Activated B cell treated with CpG ODN at 0.5 μM for 24 hours (primary cell): ENCODE data around the gene LRRC42. TPM values are rescaled to one million over a fixed set of nuclear protein-coding genes. Genes with fewer than 3 reads are reported as not detected.
A peak's percentile ranks its signal among the peaks of the same experiment; 100 is the strongest.

Source experiments
- ATAC-seq: fragments of 200-7000 bp; cut with Tn5 transposase; one replicate; pipeline ENCODE4 v1.10.0; 2021; ENCODE audit warnings: low read depth, mild to moderate bottlenecking, moderate library complexity
- CTCF ChIA-PET: fragments of 350-600 bp; sonication (Branson Sonifier 250); formaldehyde crosslinking; loops from one replicate; lab custom pipeline; 2021; ENCODE audit warnings: antibody characterized with exemption; lab: Charles Lee
- POLR2A ChIA-PET: fragments of 350-600 bp; sonication (Branson Sonifier 250); formaldehyde crosslinking; loops from one replicate; lab custom pipeline; 2021; ENCODE audit warnings: antibody characterized with exemption; lab: Charles Lee
- DNase-seq: peaks from one replicate; pipeline ENCODE4 v3.0.0; 2022
- H3K27ac Mint-ChIP-seq: one replicate; pipeline ENCODE4 v1.8.0; 2020; ENCODE audit warnings: mixed read lengths
- H3K27me3 Mint-ChIP-seq: one replicate; pipeline ENCODE4 v1.8.0; 2021; ENCODE audit warnings: mixed read lengths
- H3K36me3 Mint-ChIP-seq: one replicate; pipeline ENCODE4 v1.8.0; 2021; ENCODE audit warnings: low read depth, mixed read lengths
- H3K4me1 Mint-ChIP-seq: one replicate; pipeline ENCODE4 v1.8.0; 2021; ENCODE audit warnings: mixed read lengths
- H3K4me3 Mint-ChIP-seq: one replicate; pipeline ENCODE4 v1.8.0; 2020; ENCODE audit warnings: mild to moderate bottlenecking, mixed read lengths
- H3K9me3 Mint-ChIP-seq: one replicate; pipeline ENCODE4 v1.8.0; 2020; ENCODE audit warnings: mixed read lengths
- intact Hi-C: fragments of 100-400 bp; cut with micrococcal nuclease; formaldehyde crosslinking; loops from one replicate; pipeline ENCODE4 v1.15.1; 2024
- total RNA-seq: library from RNA; stranded (reverse); gene quantifications from 2 replicates; pipeline ENCODE4 v1.2.3, GENCODE V29; 2022
- TF ChIP-seq, protein P1 (sequence below): fragments of 200-600 bp; IDR thresholded peaks from one replicate; pipeline ENCODE4 v1.8.0; 2022; ENCODE audit warnings: antibody characterized with exemption, mild to moderate bottlenecking

Gene LRRC42
- total RNA-seq, 1 donor from 2014 or later: 13.8 TPM

DNA sequence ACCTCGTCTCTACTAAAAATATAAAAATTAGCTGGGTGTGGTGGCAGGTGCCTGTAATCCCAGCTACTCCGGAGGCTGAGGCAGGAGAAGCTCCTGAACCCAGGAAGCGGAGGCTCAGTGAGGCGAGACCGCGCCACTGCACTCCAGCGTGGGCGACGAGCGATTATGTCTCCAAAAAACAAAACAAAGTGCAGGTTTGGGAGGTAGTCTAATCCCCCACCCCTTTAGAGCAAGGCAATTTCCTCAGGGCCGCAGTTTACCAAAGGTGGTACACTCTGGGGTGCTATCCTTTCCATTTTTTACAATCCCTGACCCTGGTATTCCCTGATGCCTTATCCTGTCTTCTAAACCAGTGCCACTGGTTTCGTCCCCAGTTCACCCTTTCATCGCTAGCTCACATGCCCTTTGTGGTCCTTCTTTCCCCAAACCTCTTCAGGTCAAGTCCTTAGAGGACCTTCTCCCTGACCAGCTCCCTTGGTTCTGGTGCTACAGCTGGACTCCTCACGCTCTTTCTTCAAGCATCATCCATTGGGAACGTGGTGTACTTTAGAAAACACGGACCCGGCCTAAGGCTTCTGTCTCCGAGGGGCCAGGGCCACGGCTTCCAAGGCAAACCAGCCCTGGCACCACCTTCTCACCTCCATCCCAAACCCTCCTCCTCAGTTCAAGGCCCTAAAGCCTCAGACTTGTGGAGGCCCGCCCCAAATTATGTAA is 1.5 kb upstream of the LRRC42 start:
- no peak for DNase-seq

DNA sequence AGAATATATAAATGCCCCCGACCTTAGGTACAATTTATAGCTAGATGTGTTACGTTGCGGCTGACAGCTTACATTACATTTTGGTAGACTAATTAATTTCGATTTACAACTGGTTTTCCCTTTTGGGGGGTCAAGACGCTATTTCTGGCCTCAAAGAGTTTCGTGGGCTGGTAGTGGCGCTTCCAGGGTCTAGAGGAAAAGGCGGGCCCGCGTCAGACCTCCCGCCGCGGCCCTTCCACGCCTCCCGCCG is 1.0 kb upstream of the LRRC42 start:
- no peak for ATAC-seq
- peaks cover 9% of the 10 kb centered on the region for H3K36me3 Mint-ChIP-seq
- peak overlapping the region; percentile 92 for H3K27ac Mint-ChIP-seq
- peak overlapping the region; percentile 98 for H3K4me3 Mint-ChIP-seq
- H3K9me3 Mint-ChIP-seq: no peaks in the 10 kb centered on the region
- POLR2A ChIA-PET: interaction anchor here (0.8 to 1.9 kb wide), 18 partner anchors 11 to 820 kb away, joined by 3 to 37 read pairs (median 6); partner anchors contain the start of genes CYB5RL, MRPL37, NDC1 and SSBP3
- no peak for DNase-seq
- H3K4me1 Mint-ChIP-seq: peaks cover 38% of the 10 kb centered on the region
- CTCF ChIA-PET: interaction anchor here (1.1 to 7.6 kb wide), 7 partner anchors 14 to 856 kb away, joined by 3 to 108 read pairs (median 5); partner anchors contain the start of genes TTC22 and YIPF1
- no peaks in the 10 kb centered on the region for H3K27me3 Mint-ChIP-seq
- intact Hi-C loops: loop anchor here (1.0 to 5.0 kb wide), 6 partner anchors 56 to 1888 kb away; partner anchors contain the start of genes BTF3L4, CZIB, LRP8 and SSBP3
- TF ChIP-seq, protein P1, sequence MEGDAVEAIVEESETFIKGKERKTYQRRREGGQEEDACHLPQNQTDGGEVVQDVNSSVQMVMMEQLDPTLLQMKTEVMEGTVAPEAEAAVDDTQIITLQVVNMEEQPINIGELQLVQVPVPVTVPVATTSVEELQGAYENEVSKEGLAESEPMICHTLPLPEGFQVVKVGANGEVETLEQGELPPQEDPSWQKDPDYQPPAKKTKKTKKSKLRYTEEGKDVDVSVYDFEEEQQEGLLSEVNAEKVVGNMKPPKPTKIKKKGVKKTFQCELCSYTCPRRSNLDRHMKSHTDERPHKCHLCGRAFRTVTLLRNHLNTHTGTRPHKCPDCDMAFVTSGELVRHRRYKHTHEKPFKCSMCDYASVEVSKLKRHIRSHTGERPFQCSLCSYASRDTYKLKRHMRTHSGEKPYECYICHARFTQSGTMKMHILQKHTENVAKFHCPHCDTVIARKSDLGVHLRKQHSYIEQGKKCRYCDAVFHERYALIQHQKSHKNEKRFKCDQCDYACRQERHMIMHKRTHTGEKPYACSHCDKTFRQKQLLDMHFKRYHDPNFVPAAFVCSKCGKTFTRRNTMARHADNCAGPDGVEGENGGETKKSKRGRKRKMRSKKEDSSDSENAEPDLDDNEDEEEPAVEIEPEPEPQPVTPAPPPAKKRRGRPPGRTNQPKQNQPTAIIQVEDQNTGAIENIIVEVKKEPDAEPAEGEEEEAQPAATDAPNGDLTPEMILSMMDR: no peak

More for the DNA sequence above, 1.5 kb upstream of the LRRC42 start:
- Mint-ChIP-seq H3K4me1 (peaks cover 39% of the 10 kb centered on the region), H3K27ac (peak overlapping the region; percentile 92), H3K4me3 (peak overlapping the region; percentile 98), H3K9me3 (no peaks in the 10 kb centered on the region), H3K36me3 (peaks cover 9% of the 10 kb centered on the region), H3K27me3 (no peaks in the 10 kb centered on the region)
- intact Hi-C loops: loop anchor here (1.0 to 5.0 kb wide), 6 partner anchors 55 to 1887 kb away; partner anchors contain the start of genes BTF3L4, CZIB, LRP8 and SSBP3
- ATAC-seq: no peak
- ChIA-PET CTCF (interaction anchor here (1.1 to 7.6 kb wide), 6 partner anchors 15 to 857 kb away, joined by 3 to 108 read pairs (median 8); partner anchors contain the start of genes TTC22 and YIPF1), POLR2A (interaction anchor here (1.0 to 1.9 kb wide), 14 partner anchors 12 to 820 kb away, joined by 3 to 37 read pairs (median 6); partner anchors contain the start of genes CYB5RL, MRPL37, NDC1 and SSBP3)
- TF ChIP-seq, protein P1: no peak

DNA sequence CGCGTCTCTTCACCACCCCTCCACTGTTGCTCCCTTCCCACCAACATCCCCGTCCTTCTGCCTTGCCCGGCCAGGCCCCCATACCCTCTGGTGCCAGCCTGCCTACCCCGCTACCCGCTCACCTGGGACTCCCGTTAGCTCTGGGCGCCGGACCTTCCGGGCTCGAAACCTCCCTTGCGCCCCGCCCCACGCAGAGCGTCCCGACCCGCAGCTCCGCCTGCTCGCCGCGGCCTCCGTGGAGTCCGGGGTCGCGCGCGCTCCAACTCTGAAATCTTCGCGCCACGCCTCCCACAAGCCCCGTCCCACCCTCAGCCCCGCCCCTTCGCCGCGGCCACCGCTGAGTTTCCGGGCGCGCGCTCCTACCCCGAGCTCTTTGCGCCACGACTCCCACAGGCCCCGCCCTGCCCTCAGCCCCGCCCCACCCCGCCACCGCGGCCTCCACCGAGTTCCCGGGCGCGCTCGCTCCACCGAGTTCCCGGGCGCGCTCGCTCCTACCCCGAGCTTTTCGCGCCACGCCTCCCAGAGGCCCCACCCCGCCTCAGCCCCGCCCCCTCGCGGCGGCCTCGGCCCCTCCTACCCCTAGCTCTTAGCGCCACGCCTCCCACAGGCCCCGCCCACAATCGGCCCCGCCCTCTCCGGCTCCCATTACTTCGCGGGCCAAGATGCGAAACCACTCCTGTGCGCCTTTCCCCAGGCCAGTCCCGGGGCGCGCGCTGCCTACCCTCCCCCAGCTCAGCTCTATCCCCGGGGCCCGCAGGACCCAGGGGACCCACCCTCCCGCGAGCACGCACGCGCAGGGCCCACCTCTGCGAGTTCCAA is 508 bp upstream of the LRRC42 start, which contains the start of gene IFT25:
IFT25 (minus strand) TSS at position 267 of the 819 bp plus-strand sequence. CDS start 5,617 bp downstream, outside the sequence.
- intact Hi-C loops: loop anchor here (1.0 to 5.0 kb wide), 10 partner anchors 56 to 1888 kb away; partner anchors contain the start of genes BTF3L4, CZIB, LRP8 and NDC1
- Mint-ChIP-seq H3K27ac (peak within 1 kb of the TSS; percentile 92), H3K36me3 (peaks cover 9% of the 10 kb centered on the region), H3K27me3 (no peaks in the 10 kb centered on the region), H3K4me3 (peak within 1 kb of the TSS; percentile 98), H3K9me3 (no peaks in the 10 kb centered on the region), H3K4me1 (peaks cover 37% of the 10 kb centered on the region)
- ChIA-PET POLR2A (interaction anchor here (0.5 to 1.9 kb wide), 19 partner anchors 11 to 1298 kb away, joined by 3 to 37 read pairs (median 6); partner anchors contain the start of genes CYB5RL, MRPL37, NDC1 and SSBP3), CTCF (interaction anchor here (1.1 to 7.6 kb wide), 7 partner anchors 14 to 856 kb away, joined by 3 to 108 read pairs (median 5); partner anchors contain the start of genes TTC22 and YIPF1)
- ATAC-seq (peak; percentile 81), DNase-seq (peak; percentile 100)
- TF ChIP-seq, protein P1: no peak

DNA sequence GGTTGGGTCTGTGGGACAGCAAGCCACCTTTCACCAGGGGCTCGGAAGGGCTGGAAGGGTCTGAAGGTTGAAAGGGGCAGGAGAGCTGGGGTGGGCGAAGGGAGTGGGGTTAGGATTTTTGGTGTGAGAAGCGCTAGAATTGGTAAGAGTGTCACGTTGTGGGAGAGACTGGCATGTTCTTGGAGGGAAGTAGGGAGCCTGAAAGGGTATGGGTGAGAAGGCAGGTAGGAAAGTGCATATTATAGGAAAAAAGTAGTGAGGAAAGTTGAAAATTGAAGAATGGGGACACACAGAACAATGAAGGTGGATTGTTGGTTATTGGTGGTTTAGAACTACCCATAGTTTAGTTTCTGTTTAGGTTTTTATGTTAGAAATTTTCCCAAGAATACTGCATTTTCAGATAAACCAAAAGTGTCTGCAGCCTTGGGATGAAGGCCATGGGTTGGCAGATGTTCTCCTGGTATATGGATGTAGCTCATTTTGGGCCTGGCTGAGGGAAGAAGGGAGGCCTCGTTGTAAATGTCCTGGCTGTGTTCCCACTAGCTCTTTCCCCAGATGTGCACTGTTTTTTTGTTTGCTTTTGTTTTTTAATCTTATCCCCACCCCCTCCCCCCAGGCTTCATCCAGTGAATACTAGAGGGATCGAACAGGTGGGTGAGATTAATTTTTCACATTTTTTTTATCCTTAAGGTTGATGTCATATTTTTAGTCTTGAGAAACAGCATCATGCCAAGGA is 1.2 kb downstream of the LRRC42 start:
- TF ChIP-seq, protein P1: no peak
- Mint-ChIP-seq H3K4me3 (peak overlapping the region; percentile 78), H3K27ac (peak overlapping the region; percentile 46), H3K4me1 (peaks cover 37% of the 10 kb centered on the region), H3K27me3 (no peaks in the 10 kb centered on the region), H3K9me3 (no peaks in the 10 kb centered on the region), H3K36me3 (peaks cover 19% of the 10 kb centered on the region)
- intact Hi-C loops: loop anchor here (5.0 kb wide), 4 partner anchors 620 to 1890 kb away; partner anchors contain the start of genes BTF3L4, CZIB, LRP8 and TTC4
- ChIA-PET POLR2A (interaction anchor here (0.6 kb wide), 1 partner anchor 754 kb away, joined by 6 read pairs; no protein-coding TSS in a partner anchor), CTCF (interaction anchor here (1.1 to 7.6 kb wide), 6 partner anchors 12 to 87 kb away, joined by 3 to 108 read pairs (median 8); no protein-coding TSS in a partner anchor)
- DNase-seq (no peak), ATAC-seq (no peak)
